Endothelial cell of umbilical vein (primary cell): ENCODE results near the gene NPPA. TPM values are rescaled to one million over a fixed set of nuclear protein-coding genes. Genes with fewer than 3 reads are reported as not detected.

Source experiments
- BruUV-seq: library from RNA; stranded (reverse); fragments of 400-500 nt; replicated peaks from 2 replicates; lab custom pipeline; 2021; lab: Mats Ljungman, UMichigan
- CTCF ChIA-PET: fragments of 300-600, 350-600 bp; sonication (Branson Sonifier 250); formaldehyde crosslinking; loops from one replicate; lab custom pipeline; 2021; ENCODE audit warnings: antibody characterized with exemption, inconsistent platforms; lab: Charles Lee
- POLR2A ChIA-PET: fragments of 300-600, 350-600 bp; sonication (Branson Sonifier 250); formaldehyde crosslinking; loops from one replicate; lab custom pipeline; 2021; ENCODE audit warnings: antibody characterized with exemption, inconsistent platforms; lab: Charles Lee
- DNase-seq: peaks from one replicate; pipeline ENCODE4 v3.0.0-alpha.2; 2011; ENCODE audit warnings: low read depth, low spot score
- FAIRE-seq: peaks from 2 replicates; lab custom pipeline; 2011; peaks lifted over from hg19 to GRCh38; lab: Jason Lieb, UNC
- H2AFZ ChIP-seq: 2 replicates; pipeline ENCODE4 v1.6.0; 2012; ENCODE audit warnings: low read depth, low read length, control low read depth, inconsistent platforms
- H3K27ac ChIP-seq: 2 replicates; pipeline ENCODE4 v1.5.1; 2011; ENCODE audit warnings: low read depth, mild to moderate bottlenecking, control low read depth, low read length, moderate library complexity; ENCODE audit not compliant: insufficient read depth
- H3K27me3 ChIP-seq, 2 experiments: 2 replicates each; pipeline versions ENCODE4 v1.6.0 to v1.6.1; 2011; ENCODE audit warnings: low read length in 2 of 2, mixed read lengths in 1 of 2; ENCODE audit not compliant: control insufficient read depth in 2 of 2, insufficient read depth in 2 of 2
- H3K36me3 ChIP-seq, 2 experiments: 2 replicates in 1 of 2; 3 replicates in 1 of 2; pipeline ENCODE4 v1.5.1; 2011; ENCODE audit warnings: low read length in 2 of 2, mild to moderate bottlenecking in 1 of 2, moderate library complexity in 1 of 2; ENCODE audit not compliant: control insufficient read depth in 2 of 2, insufficient read depth in 2 of 2; ENCODE audit errors: extremely low read depth in 1 of 2
- H3K4me1 ChIP-seq: 3 replicates; pipeline ENCODE4 v1.5.1; 2011; ENCODE audit warnings: mild to moderate bottlenecking, low read length; ENCODE audit not compliant: control insufficient read depth, insufficient read depth; ENCODE audit errors: extremely low read depth
- H3K4me2 ChIP-seq: 2 replicates; pipeline ENCODE4 v1.6.1; 2011; ENCODE audit warnings: low read length, control low read depth, mixed read lengths; ENCODE audit not compliant: insufficient read depth
- H3K4me3 ChIP-seq, 3 experiments: fragments of 200-600 bp in 1 of 3; sonication (generic), shearing (Covaris generic) in 1 of 3; replicated peaks in 1 of 3; 2 replicates each; pipeline ENCODE4 v1.5.1; 2011 to 2016; ENCODE audit warnings: control low read depth in 3 of 3, low read length in 3 of 3, mild to moderate bottlenecking in 2 of 3, inconsistent platforms in 1 of 3, low read depth in 1 of 3, moderate library complexity in 1 of 3; ENCODE audit not compliant: insufficient read depth in 1 of 3
- H3K79me2 ChIP-seq: 2 replicates; pipeline ENCODE4 v1.6.0; 2012; ENCODE audit warnings: low read length, inconsistent platforms; ENCODE audit not compliant: control insufficient read depth, insufficient read depth
- H3K9ac ChIP-seq: replicated peaks from 2 replicates; pipeline ENCODE3; 2011; ENCODE audit warnings: low read length, control low read depth; ENCODE audit not compliant: insufficient read depth; ENCODE audit errors: extremely low read depth
- H3K9me1 ChIP-seq: replicated peaks from 3 replicates; pipeline ENCODE4 v1.6.0; 2011; ENCODE audit warnings: mild to moderate bottlenecking, low read length; ENCODE audit not compliant: control insufficient read depth, insufficient read depth; ENCODE audit errors: extremely low read depth
- H3K9me3 ChIP-seq: replicated peaks from 2 replicates; pipeline ENCODE4 v1.5.1; 2012; ENCODE audit warnings: low read length, inconsistent platforms; ENCODE audit not compliant: control insufficient read depth, insufficient read depth
- H4K20me1 ChIP-seq: replicated peaks from 2 replicates; pipeline ENCODE3; 2011; ENCODE audit warnings: mild to moderate bottlenecking, low read length; ENCODE audit not compliant: control insufficient read depth, insufficient read depth; ENCODE audit errors: extremely low read depth
- CTCF ChIP-seq, 2 donors: IDR thresholded peaks; 1 replicate in 1 of 2; 2 replicates in 1 of 2; pipeline ENCODE4 v1.5.1; 2011; ENCODE audit warnings: low read length in 2 of 2, mild to moderate bottlenecking in 2 of 2, moderate library complexity in 2 of 2, control low read depth in 1 of 2, inconsistent platforms in 1 of 2, low read depth in 1 of 2; ENCODE audit not compliant: insufficient read depth in 1 of 2; ENCODE audit errors: extremely low read depth in 1 of 2
- EZH2 ChIP-seq: IDR thresholded peaks from 2 replicates; pipeline ENCODE4 v1.6.1; 2012; ENCODE audit warnings: borderline replicate concordance, low read depth, mild to moderate bottlenecking, moderate library complexity, low read length, inconsistent platforms; ENCODE audit not compliant: severe bottlenecking
- FOS ChIP-seq: IDR thresholded peaks from 2 replicates; pipeline ENCODE4 v1.6.1; 2011; ENCODE audit warnings: mild to moderate bottlenecking, low read length, moderate library complexity, borderline replicate concordance; ENCODE audit not compliant: insufficient read depth
- GATA2 ChIP-seq: IDR thresholded peaks from 2 replicates; pipeline ENCODE4 v1.7.0; 2011; ENCODE audit warnings: low read depth, mild to moderate bottlenecking, moderate library complexity, mixed read lengths, low read length; ENCODE audit not compliant: insufficient read length, insufficient read depth
- JUN ChIP-seq: IDR thresholded peaks from 2 replicates; pipeline ENCODE4 v1.6.1; 2011; ENCODE audit warnings: borderline replicate concordance, low read depth; ENCODE audit not compliant: insufficient read length, insufficient read depth
- MAX ChIP-seq: IDR thresholded peaks from 2 replicates; pipeline ENCODE4 v1.6.1; 2011; ENCODE audit not compliant: insufficient read depth, insufficient read length
- MYC ChIP-seq: IDR thresholded peaks from one replicate; pipeline ENCODE4 v1.6.1; 2011; ENCODE audit warnings: mild to moderate bottlenecking, low read depth, low read length
- POLR2A ChIP-seq: IDR thresholded peaks from 2 replicates; pipeline ENCODE4 v1.6.1; 2012; ENCODE audit warnings: low read depth, mild to moderate bottlenecking, control low read depth, low read length
- POLR2AphosphoS5 ChIP-seq: IDR thresholded peaks from 2 replicates; pipeline ENCODE4 v1.6.1; 2012; ENCODE audit warnings: low read depth, mild to moderate bottlenecking, control low read depth, low read length, moderate library complexity; ENCODE audit not compliant: insufficient read depth
- dilution Hi-C: fragments of 300-500 bp; cut with MboI; formaldehyde crosslinking; loops from one replicate; pipeline ENCODE4 v1.15.0; 2019; ENCODE audit warnings: low sequenced_read_pairs; ENCODE audit not compliant: extremely low pct_ligation_motif_present
- intact Hi-C: fragments of 100-400 bp; cut with micrococcal nuclease; formaldehyde crosslinking; loops from one replicate; pipeline ENCODE4 v1.10.0; 2022
- polyA plus RNA-seq, 4 experiments: library from polyadenylated mRNA; depleted of rRNA in 3 of 4; stranded (reverse) in 3 of 4; unstranded in 1 of 4; fragments of >200 nt; gene quantifications; 2 replicates each; pipeline versions ENCODE4 v1.2.1 to v1.2.3, GENCODE V29; 2011 to 2012; ENCODE audit warnings: missing spikeins in 1 of 4
- total RNA-seq: library from RNA; stranded (reverse); gene quantifications from 2 replicates; pipeline ENCODE4 v1.2.3, GENCODE V29; 2021

Gene NPPA
- total and polyA plus RNA-seq, 2 donors (not counting 3 experiments of a cell fraction or from before 2014, with no cell fraction given): not detected

- no peak overlapping the region for H3K27ac ChIP-seq
- H2AFZ ChIP-seq: no peak overlapping the region
- DNase-seq (no peak), FAIRE-seq (no peak)
- no peaks in the 10 kb centered on the region for H3K27me3 ChIP-seq
- dilution Hi-C loops (no loop called here), intact Hi-C loops (no loop called here)
- H3K9me3 ChIP-seq: no peaks in the 10 kb centered on the region
- no peaks in the 10 kb centered on the region for H4K20me1 ChIP-seq
- CTCF ChIA-PET: interaction anchor here (1.0 kb wide), 1 partner anchor 10 kb away, joined by 4 read pairs; no protein-coding TSS in a partner anchor
- no TSS peak for BruUV-seq
- no peaks in the 10 kb centered on the region for H3K79me2 ChIP-seq
- H3K4me1 ChIP-seq: no peaks in the 10 kb centered on the region
- no peak overlapping the region for H3K4me2 ChIP-seq
- POLR2A ChIA-PET: interaction anchor here (0.6 kb wide), 1 partner anchor 88 kb away, joined by 6 read pairs; no protein-coding TSS in a partner anchor
- H3K9me1 ChIP-seq: no peaks in the 10 kb centered on the region
- TF ChIP-seq JUN (no peak), FOS (no peak), POLR2AphosphoS5 (no peak)
- no peak overlapping the region for H3K9ac ChIP-seq
- H3K36me3 ChIP-seq: peaks cover 30 to 57% of the 10 kb centered on the region in 2 experiments
- no peak overlapping the region for H3K4me3 ChIP-seq
Observed at GRCh38 chr1:11828511-11828910, 19.1 kb downstream of the NPPA start.

- no peak overlapping the region for H3K27ac ChIP-seq
- TF ChIP-seq EZH2 (no peak), CTCF (IDR thresholded peaks at IDR 0.05; ENCODE audit: extremely low read depth in 1 of 2, insufficient read depth in 1 of 2, low read depth in 1 of 2, low read length in 2 of 2) (no peak), FOS (no peak), POLR2A (no peak), JUN (no peak), GATA2 (no peak), MAX (no peak), MYC (no peak), POLR2AphosphoS5 (no peak)
- no peak overlapping the region for H2AFZ ChIP-seq
- peaks cover 33 to 50% of the 10 kb centered on the region in 2 experiments for H3K36me3 ChIP-seq
- H3K4me2 ChIP-seq: no peak overlapping the region
- FAIRE-seq: no peak
- no peaks in the 10 kb centered on the region for H3K9me1 ChIP-seq
- intact Hi-C loops: no loop called here
- ChIA-PET POLR2A (no interaction called here), CTCF (interaction anchor here (1.2 kb wide), 1 partner anchor 81 kb away, joined by 3 read pairs; no protein-coding TSS in a partner anchor)
- no peaks in the 10 kb centered on the region for H3K27me3 ChIP-seq
- no peak for DNase-seq
- H3K9me3 ChIP-seq: no peaks in the 10 kb centered on the region
- no peaks in the 10 kb centered on the region for H4K20me1 ChIP-seq
- dilution Hi-C loops: no loop called here
- H3K4me3 ChIP-seq: no peak overlapping the region
- H3K9ac ChIP-seq: no peak overlapping the region
- no peaks in the 10 kb centered on the region for H3K79me2 ChIP-seq
- no TSS peak for BruUV-seq
- H3K4me1 ChIP-seq: peaks cover 3% of the 10 kb centered on the region
Observed at GRCh38 chr1:11826946-11827345, 20.6 kb downstream of the NPPA start.
